Activated CD4-positive, alpha-beta T cell treated with anti-CD3 and anti-CD28 coated beads, Interleukin-2, amount 50 U/mL, for 1 hour (primary cell): Measurements from ENCODE around the gene TSHZ1.

ENCODE experiments used
- DNase-seq: peaks from one replicate; pipeline ENCODE4 v3.0.0-alpha.2; 2020

Gene TSHZ1

GRCh38 chr18:75249672-75250470 lies 39.3 kb downstream of the TSHZ1 start:
- no peak for DNase-seq

GRCh38 chr18:75250471-75250821 lies 39.8 kb downstream of the TSHZ1 start:
- no peak for DNase-seq

GRCh38 chr18:75251466-75251865 lies 40.9 kb downstream of the TSHZ1 start:
- no peak for DNase-seq

GRCh38 chr18:75252136-75252535 lies 41.5 kb downstream of the TSHZ1 start:
- DNase-seq = no peak

GRCh38 chr18:75253043-75253442 lies 42.4 kb downstream of the TSHZ1 start:
- no peak for DNase-seq

GRCh38 chr18:75253784-75254183 lies 43.2 kb downstream of the TSHZ1 start:
- DNase-seq = no peak

- DNase-seq = no peak
Measured at GRCh38 chr18:75255094-75255493, 44.5 kb downstream of the TSHZ1 start.

GRCh38 chr18:75256376-75256775 lies 45.8 kb downstream of the TSHZ1 start:
- DNase-seq = no peak

GRCh38 chr18:75257605-75258004 lies 47.0 kb downstream of the TSHZ1 start:
- DNase-seq = no peak

- no peak for DNase-seq
Measured at GRCh38 chr18:75261430-75262223, 51.0 kb downstream of the TSHZ1 start.

- no peak for DNase-seq
Measured at GRCh38 chr18:75262511-75262910, 51.9 kb downstream of the TSHZ1 start.

GRCh38 chr18:75264195-75264594 lies 53.6 kb downstream of the TSHZ1 start:
- no peak for DNase-seq

- DNase-seq = no peak
Measured at GRCh38 chr18:75264926-75265597, 54.5 kb downstream of the TSHZ1 start.

GRCh38 chr18:75265872-75266271 lies 55.3 kb downstream of the TSHZ1 start:
- no peak for DNase-seq

GRCh38 chr18:75267643-75268363 lies 57.2 kb downstream of the TSHZ1 start:
- no peak for DNase-seq

GRCh38 chr18:75268364-75268646 lies 57.7 kb downstream of the TSHZ1 start:
- DNase-seq = no peak

GRCh38 chr18:75269124-75269680 lies 58.6 kb downstream of the TSHZ1 start:
- DNase-seq = no peak

- DNase-seq = no peak
Measured at GRCh38 chr18:75269696-75270095, 59.1 kb downstream of the TSHZ1 start.

GRCh38 chr18:75271952-75272351 lies 61.4 kb downstream of the TSHZ1 start:
- DNase-seq = no peak

- no peak for DNase-seq
Measured at GRCh38 chr18:75273817-75274216, 63.2 kb downstream of the TSHZ1 start.

- no peak for DNase-seq
Measured at GRCh38 chr18:75275226-75275625, 64.6 kb downstream of the TSHZ1 start.

- DNase-seq = no peak
Measured at GRCh38 chr18:75276818-75277609, 66.4 kb downstream of the TSHZ1 start.
